HG03064 (cell line): ENCODE results near the gene DICER1.
"Not testable (repeated sequence)": the region's sequence is repeated elsewhere in the genome, so short reads cannot be mapped to it uniquely, and the experiment has no call there.

Experiments
- ATAC-seq: cut with Tn5 transposase; IDR thresholded peaks from one replicate; pipeline ENCODE4 v1.9.1; 2021; ENCODE audit warnings: low read depth; ENCODE audit not compliant: unreplicated experiment

Gene DICER1, protein sequence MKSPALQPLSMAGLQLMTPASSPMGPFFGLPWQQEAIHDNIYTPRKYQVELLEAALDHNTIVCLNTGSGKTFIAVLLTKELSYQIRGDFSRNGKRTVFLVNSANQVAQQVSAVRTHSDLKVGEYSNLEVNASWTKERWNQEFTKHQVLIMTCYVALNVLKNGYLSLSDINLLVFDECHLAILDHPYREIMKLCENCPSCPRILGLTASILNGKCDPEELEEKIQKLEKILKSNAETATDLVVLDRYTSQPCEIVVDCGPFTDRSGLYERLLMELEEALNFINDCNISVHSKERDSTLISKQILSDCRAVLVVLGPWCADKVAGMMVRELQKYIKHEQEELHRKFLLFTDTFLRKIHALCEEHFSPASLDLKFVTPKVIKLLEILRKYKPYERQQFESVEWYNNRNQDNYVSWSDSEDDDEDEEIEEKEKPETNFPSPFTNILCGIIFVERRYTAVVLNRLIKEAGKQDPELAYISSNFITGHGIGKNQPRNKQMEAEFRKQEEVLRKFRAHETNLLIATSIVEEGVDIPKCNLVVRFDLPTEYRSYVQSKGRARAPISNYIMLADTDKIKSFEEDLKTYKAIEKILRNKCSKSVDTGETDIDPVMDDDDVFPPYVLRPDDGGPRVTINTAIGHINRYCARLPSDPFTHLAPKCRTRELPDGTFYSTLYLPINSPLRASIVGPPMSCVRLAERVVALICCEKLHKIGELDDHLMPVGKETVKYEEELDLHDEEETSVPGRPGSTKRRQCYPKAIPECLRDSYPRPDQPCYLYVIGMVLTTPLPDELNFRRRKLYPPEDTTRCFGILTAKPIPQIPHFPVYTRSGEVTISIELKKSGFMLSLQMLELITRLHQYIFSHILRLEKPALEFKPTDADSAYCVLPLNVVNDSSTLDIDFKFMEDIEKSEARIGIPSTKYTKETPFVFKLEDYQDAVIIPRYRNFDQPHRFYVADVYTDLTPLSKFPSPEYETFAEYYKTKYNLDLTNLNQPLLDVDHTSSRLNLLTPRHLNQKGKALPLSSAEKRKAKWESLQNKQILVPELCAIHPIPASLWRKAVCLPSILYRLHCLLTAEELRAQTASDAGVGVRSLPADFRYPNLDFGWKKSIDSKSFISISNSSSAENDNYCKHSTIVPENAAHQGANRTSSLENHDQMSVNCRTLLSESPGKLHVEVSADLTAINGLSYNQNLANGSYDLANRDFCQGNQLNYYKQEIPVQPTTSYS (N-terminal part only)

GRCh38 chr14:95157327-95158189 lies at the start of gene DICER1:
Gene DICER1, minus strand, starts transcription at chr14:95157529. Its CDS starts 24,071 bp downstream, at chr14:95133458.
- ATAC-seq, result peak; percentile 64

DNA sequence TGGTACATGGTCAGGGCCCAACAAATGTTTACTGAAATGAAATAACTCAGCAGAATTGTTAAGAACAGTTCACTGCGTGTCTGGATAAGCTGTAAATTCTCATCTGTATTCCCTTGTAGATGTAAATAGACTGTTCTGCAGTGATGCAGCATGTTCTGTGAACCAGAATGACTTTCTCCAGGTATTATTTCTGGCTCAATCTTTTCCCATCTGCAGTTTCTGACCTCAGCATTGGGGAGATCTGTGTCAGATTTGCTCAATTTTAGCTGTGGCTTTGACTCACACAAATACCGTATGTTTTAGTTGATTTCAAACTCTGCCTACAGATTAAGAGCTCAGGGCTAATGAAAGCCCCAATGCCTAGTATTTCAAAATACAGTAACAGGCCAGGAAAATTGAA lies 49.2 kb upstream of the DICER1 start:
- no peak for ATAC-seq

- ATAC-seq, result no peak
Observed at GRCh38 chr14:95204705-95205104, 47.4 kb upstream of the DICER1 start.

DNA sequence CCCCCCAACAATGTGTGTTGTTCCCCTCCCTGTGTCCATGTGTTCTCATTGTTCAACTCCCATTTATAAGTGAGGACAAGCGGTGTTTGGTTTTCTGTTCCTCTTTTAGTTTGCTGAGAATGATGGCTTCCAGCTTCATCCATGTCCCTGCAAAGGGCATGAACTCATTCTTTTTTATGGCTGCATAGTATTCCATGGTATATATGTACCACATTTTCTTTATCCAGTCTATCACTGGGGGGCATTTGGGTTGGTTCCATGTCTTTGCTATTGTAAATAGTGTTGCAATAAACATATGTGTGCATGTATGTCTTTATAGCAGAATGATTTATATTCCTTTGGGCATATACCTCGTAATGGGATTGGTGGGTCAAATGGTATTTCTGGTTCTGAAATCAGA lies 44.4 kb upstream of the DICER1 start:
- ATAC-seq, result not testable (repeated sequence)

DNA sequence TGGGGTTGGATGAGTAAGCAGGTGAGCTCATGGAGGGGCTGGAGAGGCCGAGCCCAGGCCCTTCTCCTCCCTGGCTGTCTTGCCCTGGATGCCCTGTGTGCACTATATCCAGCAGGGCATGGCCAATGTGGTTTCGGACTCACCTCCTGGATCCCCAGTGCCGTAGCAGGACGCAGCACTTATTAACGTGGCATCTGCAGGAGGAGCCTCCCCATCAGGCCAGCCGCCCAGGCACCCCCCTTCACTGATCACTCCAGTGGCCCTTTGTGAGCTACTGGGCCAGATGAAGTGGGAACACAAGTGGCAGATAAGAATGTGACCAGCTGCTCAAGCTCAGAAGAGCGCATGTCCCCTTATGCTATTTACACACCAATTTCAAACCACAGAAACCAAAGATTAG lies 43.1 kb upstream of the DICER1 start:
- ATAC-seq, result no peak

DNA sequence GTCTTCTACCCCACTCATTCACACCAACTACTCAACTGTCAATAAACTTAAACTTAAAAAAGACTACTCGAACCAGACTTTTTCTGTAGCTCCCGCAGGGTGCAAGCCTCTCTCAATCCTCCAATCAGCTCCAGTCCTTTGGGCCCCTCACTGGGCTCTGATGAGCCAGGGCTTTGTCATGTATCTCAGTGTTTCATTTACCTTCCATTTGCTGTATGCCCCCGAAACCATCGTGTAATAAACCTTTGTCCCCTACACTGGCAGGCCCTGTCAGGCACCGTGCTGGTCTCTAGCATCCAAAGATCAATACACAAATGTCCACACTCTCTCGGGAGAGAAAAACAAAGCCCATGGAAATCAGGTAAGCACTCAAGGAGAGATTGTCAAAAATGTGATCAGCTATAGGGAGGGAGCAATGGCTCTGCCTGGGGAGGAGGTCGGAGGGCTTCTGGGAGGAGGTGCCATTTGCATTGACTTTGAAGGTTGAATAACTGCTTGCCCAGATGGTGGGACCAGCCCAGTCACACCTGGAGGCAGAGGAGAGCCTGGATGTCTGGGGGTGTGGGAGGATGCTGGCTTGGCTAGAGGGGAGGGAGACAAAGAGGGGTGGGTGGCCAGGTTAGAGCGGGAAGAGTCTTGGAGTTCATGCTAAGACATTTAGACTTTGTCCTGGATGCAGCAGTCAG lies 42.1 kb upstream of the DICER1 start:
- no peak for ATAC-seq

DNA sequence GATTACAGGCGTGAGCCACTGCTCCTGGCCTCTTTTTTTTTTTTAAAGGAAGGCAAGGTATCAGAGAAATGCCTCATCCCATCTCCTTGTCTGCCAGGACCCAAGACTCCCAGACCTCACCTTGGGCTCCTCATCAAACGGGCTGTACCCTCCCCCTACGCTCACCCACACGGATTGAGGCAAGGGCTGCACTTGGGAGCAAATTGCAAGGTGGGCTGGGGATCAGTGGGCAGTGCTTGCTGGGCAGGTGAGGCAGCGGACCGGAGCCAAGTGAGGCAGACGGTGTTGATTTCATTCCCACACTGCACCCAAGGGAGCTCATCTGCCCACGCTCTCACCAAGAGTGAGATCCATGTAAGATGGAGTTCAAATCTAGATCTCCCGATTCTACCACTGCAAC lies 41.0 kb upstream of the DICER1 start:
- no peak for ATAC-seq

- no peak for ATAC-seq
Observed at GRCh38 chr14:95197551-95197950, 40.2 kb upstream of the DICER1 start.

DNA sequence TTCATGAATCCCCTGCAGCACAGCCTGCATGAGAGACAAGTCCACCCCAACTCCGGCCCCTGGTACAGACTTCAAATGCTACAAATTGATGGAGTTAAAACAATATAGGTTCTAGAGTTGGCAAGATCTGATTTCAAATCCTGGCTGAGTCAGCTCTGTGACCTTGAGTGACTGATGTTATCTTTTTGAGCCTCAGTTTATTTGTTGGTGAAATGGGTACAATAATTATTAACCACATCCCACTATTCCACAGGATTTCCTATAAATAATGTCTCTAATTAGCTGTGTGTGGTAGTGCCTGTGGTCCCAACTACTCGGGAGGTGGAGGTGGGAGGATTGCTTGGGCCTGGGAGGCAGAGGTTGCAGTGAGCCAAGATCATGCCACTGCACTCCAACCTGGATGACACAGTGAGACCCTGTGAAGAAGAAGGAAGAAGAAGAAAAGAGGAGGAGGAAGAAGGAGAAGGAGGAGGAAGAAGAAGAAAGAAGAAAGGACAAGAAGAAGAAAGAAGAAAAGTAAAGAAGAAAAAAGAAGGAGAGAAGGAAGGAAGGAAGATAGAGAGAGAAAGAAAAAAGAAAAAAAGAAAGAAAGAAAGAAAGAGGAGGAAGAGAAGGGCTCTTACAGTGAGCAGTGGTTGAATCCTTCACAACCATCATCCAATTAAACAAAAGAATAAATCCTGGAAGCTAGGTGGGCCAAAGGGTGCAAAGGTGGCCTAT lies 39.7 kb upstream of the DICER1 start:
- ATAC-seq, result no peak

GRCh38 chr14:95196268-95196667 lies 38.9 kb upstream of the DICER1 start:
- ATAC-seq, result no peak

- ATAC-seq, result no peak
Observed at GRCh38 chr14:95195031-95195430, 37.7 kb upstream of the DICER1 start.

DNA sequence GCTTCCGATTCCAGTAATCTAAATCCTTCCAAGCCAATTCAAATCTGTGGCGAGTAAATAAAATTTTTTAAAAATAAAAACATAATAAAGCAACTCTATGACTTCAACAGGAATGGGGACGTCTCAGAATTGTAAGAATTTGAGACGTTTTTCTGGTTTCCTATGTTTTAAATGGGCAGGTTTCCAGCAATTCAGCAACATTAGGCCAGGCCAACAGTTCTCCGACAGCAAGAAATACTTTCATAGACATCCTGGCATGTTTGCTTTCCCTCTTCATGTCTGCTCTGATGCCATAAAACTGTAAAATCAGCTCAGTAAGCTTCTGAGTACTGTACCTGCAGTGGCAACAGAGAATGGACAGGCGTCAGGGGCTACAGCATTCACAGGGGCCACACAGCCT lies 35.8 kb upstream of the DICER1 start:
- ATAC-seq, result no peak

GRCh38 chr14:95192311-95192710 lies 35.0 kb upstream of the DICER1 start:
- no peak for ATAC-seq

GRCh38 chr14:95191445-95192199 lies 34.3 kb upstream of the DICER1 start:
- no peak for ATAC-seq

- no peak for ATAC-seq
Observed at GRCh38 chr14:95190857-95191256, 33.5 kb upstream of the DICER1 start.

- ATAC-seq, result no peak
Observed at GRCh38 chr14:95190346-95190840, 33.1 kb upstream of the DICER1 start.

GRCh38 chr14:95189367-95190132 lies 32.2 kb upstream of the DICER1 start:
- ATAC-seq, result no peak
